EL (cell line): ENCODE results near the gene TP73.

Source experiments
- DNase-seq: peaks from one replicate; pipeline ENCODE4 v3.0.0-alpha.2; 2016

The TP73 gene

DNA sequence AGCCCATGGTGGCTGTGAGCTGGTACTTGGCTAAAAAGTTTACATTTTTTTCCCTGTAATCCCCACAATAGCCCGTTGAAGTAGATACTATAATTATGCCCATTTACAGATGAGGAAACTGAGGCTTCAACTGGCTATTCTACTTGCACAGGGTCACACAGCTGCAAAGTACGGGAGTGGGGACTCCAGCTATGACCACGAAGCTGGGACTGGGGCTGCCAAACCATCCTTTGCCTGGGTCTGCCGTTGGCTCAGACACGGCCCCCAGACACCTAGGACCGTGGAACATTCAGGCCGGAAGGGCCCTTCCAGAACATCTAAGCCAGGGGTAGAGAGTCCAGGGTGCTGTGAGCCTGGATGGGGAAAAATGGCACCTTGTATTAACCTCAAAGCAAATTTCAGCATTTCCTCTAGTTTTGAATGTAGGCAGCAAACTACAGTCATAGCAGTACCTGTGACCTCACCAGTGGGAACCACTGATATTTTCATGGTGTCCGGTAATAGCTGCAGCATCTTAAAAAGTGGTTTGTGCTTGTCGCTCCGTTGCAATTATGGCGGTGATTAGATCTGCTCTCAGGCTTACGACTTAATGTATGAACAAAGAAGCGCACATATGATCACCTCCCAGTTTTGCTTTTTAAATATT, 4.3 kb downstream of the TP73 start:
- DNase-seq = no peak

DNA sequence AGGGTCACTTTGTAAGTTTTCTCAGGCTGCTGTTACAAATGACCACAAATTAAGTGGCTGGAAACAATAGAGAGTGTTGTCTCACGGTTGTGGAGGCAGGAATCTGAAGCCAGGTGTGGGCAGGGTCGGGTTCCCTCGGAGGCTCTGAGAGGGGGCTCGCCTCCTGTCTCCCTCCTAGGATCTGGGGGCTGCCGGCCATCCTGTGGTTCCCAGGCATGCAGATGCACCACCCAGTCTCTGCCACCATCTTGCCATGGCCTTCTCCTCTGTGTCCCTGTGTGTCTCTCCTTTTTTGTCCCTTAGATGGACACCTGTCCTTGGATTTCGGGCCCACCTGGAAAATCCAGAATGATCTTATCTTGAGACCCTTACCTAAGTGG, 4.8 kb downstream of the TP73 start:
- DNase-seq = no peak

DNA sequence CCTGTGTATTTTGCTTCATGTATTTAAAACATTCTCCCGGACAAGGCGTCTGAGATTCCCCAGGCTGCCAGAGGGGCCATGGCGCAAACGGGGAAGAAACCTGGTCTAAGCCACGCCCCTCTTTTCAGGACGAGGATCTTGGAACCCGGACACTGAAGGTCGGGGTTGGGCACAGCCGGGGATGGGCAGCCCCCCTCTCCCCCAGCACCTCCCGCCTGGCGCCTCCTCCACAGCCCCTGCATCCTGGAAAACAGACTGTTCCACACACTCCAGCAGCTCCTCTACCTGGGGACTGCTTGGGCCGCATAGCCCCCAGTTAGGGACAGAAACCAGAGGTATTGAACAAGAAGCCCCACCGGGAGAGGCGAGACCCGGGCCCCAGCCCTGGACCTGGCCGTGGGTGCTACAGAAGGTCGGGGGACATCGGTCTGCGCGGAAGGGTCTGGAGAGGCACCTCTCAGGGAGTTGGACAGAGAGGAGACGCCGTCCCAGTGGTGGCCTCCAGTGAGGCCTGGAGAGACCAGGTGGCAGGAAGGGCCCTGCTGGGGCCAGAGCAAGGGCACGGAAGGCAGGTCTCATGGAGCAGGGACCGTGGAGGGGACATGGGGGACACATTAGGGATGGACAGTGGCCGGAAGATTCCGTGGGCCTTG, 5.4 kb downstream of the TP73 start:
- DNase-seq = no peak

DNA sequence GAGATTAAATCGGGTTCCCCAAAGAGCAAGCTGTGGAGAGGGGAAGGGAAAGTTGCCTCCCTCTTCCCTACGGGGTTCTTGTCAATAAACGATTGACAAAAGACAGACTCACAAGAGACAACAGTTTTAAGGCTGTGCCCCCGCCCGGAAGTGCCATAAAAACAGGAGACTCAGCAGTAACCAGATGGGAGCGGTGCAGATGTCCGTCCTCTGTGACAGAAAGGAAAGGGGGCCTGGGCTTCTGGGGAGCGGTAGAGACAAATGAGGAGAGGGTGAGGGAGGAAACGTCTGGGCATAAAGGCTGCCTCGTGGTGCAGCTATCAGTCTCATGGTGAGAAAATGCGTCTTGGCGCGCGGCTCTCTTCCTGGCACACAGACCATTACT, 5.9 kb downstream of the TP73 start:
- no peak for DNase-seq

DNA sequence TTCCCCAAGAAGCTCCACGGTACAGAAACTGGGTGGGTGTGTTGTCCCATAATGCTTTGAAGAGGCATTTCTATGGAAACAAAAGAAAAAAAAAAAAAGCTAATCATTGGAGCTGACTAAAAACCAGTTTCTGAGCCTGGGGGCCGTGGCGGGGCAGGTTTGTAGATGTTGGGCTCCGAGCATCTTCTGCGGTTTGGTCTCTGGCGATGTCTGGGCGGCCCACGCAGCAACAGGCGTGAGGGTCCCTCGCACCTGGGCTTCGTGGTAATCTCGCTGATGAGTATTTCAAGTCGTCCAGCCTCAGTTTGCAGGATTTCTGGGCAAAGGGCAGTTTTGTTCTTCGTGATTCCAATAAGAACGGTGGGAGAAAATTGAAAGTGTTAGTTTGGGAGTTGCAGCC, 6.8 kb downstream of the TP73 start:
- no peak for DNase-seq

DNA sequence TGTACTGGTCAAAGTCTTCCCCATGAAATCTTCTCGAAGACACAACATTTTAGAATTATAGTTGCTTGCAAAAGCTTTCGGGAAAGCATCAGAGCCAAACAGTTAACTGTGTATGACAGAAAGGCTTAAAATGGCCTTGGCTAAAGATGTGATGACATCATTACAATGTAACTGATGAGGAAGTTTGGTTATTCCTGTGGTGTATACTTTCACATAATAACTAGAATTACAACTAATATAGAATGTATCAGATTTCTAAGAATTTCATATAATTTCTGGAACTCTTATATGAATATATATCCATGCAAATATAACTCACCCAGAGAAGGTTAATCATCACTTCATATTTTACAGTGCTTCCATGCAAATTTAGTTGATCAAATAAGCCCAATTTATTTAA, 8.4 kb downstream of the TP73 start:
- no peak for DNase-seq

DNA sequence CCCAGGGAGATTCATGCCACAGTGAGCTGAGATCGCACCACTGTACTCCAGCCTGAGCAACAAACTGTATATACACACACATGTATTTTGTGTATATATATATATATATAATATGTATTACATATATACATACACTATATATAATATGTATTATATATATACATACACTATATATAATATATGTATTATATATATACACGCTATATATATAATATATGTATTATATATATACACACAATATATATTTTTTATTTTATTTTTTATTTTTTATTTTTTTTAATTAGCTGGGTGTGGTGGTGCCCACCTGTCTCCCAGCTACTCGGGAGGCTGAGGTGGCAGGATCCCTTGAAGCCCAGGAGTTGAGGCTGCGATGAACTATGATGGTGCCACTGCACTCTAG, 9.3 kb downstream of the TP73 start:
- DNase-seq = no peak

DNA sequence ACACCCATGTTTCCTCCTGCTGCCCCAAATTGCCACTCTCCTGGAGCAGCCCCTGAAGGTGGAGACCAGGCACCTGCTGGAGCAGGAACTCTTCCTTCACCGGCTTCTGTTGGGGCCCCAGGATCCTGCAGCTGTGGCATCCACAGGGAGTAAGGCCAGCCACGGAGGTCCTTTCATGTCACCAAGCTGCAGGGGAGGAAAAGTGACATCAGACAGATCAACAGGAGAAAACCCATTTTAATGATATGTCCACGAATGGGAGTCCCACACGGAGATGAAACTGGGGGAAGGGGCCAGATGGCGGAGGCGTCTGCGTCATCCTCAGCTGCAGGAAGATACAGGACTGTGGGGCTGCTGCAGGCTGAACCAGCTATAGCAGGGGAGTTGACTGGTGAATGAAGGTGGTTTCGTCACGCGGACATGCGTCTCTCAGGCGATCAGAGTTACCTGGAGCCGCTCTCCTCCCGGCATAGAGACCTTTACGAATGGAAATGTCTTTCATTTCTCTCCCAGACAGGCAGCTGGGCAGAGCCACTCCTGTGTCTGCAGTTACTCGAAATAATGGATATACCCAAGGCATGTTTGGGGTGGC, 9.9 kb downstream of the TP73 start:
- no peak for DNase-seq

DNA sequence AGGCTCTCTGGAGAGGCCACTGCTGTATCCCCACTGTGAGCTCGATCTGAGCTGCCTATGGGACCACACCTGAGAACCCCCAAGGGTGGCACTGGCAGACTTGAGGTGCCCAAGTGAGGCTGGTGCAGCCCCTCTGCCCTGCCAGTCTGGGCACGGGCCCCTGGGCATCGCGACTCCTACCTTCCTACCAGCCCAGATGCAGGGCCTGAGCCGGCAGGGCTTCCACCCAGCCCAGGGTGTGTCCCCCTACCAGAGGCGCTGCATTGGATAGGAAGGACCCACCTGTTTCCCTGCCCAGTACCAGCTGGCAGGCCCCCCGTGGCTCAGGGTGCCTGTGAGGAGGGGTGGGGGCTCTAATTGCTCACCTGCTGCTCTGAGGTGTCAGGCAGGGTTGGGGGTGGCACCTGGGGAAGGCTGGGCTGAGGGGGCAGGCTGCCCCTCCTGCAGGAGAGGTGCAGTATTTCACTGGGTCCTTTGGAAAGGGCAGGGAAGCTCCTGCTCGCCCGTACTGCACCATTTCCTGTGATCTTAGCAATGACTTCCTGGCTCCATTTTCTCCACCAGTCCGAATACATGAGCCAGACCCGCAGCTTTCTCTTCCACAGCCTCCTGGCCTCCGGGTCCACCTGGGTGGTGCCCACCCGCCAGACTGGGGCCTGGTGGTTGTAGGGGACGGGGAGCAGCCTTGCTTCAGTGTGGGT, 11.8 kb downstream of the TP73 start:
- DNase-seq = no peak

DNA sequence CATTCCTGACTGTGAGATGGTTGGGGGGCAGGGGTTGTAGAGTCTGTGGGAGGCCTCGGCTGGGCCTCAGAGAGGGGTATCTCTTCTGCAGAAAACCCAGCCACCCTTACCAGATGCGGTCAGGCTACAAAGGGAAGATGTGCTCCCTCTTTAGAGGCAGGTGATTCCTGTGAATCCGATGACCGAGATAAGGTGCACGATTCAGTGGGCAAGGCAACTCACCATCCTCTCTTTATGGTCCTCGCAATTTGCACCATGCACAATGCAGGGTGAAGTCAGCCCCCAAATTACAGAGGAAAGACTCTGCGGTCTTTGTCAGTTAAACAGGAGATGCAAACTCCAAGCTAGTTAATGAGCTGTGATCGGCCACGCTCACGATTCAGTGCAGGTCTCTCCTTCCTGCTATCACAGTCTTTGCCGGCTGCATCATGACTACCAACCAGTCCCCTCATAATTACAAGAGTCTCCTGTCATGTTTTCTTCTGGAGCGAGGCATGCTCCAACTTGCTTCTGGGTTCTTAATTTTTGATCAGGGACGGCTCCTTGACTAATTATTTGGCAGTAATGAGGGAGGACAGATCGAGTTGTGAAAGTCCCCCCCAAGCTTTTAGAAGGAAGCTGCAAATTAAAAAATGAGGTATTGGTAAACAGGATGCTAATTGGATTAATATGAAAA, 12.5 kb downstream of the TP73 start:
- no peak for DNase-seq

DNA sequence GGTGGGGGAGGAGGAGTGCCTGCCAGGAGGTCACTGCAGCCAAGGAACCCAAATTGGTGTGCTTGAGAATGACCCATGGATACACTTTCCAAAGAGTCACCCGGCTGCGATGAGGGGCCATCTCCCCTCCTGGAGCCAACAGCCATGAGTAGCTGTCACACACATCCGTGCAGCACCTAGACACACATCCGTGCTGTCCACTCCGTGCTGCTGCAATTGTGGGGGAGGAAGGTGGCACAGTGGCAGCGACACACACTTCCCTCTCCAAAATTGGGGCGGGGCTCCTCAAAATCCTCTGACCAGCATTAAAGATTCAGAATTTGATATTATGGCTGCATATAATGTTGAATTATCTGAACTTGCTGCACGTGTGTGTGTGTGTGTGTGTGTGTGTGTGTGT, 15.8 kb downstream of the TP73 start:
- no peak for DNase-seq

DNA sequence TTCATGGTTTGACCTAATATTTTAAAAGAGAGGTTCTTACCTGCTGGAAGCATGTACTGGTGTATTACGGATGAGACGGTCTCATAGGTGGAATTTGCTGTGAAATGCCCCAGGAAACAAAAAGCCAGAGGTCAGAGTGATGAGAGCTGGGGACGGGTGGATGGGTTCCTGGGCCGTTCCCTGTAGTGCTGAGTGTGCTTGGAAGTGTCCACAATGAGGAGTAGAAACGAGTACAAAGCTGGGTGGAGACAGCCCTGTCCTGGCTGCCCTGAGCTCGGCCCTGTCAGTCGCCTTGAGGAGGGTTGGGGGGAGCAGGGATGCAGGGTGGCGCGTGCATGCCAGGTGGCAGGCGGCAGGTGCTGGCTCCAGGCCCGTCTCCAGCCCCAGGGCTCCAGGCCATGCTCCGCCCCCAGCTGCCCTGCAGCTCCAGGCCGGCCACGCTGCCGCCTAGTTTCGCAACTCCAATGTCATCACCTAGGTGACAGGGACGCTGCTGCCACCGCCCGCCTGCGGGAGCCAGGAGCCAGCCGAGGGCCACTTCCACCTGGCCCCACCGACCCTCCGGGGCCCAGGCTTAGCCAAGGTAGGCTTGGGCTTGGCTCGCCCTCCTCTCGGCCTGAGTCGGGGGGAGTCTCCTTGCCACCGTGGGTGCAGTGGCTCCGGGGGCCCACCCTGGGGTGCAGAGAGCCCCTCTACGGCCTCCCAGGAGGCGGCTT, 16.4 kb downstream of the TP73 start:
- DNase-seq = peak; percentile 28

DNA sequence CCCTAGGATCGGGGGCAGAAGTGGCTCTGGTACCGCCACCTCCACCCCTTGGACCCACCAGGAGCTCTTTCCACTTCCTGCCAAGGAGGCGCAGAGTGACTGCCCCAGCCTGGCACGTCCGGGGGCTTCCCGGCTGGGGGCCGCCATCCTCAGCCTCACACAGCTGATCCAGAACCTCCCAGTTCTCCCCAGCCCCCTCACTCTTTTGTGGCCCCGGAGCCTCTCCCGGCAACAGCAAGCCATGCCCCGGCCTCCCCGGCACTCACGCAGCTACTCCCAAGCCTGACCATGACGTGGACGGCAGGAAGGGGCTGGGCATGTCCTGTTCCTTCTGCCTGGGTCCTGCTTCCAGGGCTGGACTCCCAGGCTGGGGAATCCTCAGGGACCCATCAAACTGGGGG, 17.1 kb downstream of the TP73 start:
- no peak for DNase-seq

DNA sequence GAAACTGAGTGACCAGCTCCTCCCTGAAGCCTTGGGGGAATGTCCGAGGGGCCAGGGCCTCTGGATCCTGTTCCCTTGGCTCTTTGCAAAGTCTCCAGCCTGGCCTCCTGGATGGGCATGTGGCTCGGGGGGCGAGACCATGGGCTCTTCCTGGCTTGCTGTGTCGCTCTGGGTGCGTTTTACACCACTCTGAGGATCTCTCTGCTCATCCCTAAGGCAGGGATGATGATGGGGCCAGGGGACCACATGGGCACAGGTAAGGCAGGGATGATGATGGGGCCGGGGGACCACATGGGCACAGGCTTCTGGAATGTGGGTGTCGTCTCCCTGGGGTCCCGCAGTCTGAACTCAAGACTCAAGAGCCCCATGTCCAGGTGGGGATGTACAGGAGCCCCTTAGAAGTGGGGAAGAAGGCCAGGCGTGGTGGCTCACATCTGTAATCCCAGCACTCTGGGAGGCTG, 17.7 kb downstream of the TP73 start:
- no peak for DNase-seq

DNA sequence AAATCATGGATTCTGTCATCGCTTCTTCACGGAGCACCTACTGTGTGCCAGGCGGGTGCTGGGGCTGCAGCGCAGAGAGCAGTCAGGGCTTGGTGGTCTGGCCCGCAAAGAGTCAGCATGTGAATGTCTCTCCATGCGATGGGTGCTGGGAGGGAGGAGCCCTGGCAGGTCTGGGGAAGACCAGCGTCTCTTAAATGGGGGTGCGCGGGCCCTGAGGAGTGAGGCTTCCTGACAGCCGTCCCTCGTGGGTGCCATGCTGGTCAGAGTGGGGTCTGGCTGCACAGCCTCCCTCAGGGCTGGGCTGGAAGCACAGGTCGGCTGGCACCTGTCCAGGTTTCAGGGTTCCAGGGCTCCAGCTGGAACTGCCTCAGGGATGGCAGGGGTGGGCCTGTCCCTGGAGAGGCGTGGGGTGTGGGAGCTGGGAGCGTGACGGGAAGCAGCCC, 18.5 kb downstream of the TP73 start:
- DNase-seq = no peak

DNA sequence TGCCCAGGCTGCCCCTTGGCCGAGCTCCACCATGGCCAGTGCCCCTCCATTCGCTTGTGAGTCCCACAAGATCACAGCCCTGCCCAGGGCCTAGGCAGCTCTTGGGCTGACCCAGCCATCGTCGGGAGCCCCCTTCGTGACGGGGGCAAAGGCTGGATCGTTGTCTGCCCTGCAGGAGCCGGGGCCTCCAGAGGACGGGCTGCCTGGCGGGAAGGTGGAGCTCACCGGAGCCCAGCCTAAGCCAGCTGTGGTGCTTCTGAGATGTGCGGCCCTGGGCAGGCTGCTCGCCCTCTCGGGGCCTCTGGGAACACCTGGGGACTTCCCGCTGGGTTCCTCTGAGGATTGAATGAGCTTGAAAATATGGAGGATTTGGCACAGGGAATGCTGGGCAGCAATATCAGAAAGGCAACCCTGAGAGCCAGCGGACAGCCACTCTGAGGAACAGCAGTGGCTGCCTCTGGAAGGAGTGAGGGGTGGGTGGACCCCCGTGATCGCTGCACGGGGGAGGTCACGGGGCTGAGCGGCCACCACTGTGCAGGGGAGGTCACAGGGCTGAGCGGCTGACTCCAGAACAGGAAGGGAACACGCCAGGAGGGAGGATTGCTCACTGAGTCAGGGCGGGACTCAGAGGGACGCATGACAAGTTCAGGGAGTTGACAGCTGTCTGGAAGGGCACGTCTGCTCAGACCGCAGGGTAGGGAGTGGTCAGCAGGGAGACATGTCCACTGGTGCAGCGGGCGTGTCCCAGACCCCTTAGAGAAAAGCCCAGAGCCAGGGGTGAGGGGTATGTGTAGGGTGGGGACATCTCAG, 19.3 kb downstream of the TP73 start:
- no peak for DNase-seq

DNA sequence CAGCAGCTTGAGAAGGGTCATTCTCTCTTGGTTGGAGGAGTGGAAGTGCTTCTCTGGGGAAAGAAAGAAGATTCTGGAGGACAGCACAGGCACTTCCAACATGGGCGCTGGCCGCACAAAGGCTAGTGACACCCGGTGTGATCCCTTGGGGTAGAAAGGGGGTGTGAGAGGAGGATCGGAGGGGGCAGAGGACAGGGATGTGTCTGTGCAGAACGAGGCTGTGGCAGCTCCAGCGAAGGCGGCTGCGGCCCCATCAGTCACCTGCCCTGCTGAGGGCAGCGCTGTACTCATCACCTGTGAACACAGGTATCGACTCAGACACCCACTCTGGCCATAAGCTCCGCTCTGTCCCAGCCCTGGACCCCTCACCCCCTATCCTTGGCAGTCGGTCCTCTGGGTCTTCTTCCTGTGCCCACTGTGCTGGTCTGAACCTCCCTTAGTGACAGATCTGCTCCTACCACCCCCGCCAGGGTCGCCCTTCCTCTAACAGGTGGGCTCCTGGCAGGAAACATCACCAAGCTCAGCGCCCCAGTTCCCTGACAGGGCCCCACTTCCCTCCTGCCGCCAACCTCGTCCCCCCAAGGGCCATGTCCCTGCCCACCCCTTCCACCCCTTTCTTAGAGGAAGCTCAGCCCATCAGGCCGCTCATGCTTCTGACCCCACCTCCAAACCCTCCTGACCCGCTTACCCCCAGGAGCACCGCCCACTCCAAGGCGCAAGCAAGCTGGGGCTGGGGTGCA, 20.1 kb downstream of the TP73 start:
- no peak for DNase-seq

DNA sequence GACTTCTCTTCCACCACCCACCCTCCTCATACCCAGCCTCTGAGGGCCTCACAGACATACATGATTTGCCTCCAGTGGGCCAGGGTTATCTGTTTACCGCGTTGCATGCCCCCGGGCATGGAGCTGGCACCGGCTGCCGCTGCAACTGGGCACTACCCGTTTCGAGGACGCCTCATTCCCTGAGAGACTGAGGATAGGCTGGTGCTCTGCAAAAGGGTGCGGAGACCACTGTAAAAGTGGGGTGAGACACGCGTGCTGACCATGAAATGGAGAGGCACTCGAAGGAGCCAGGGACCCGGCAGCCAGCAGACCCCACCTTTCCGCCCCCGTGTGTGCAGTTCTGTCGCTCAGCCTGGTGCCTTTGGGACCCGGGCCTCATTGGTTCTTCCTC, 20.6 kb downstream of the TP73 start:
- no peak for DNase-seq

DNA sequence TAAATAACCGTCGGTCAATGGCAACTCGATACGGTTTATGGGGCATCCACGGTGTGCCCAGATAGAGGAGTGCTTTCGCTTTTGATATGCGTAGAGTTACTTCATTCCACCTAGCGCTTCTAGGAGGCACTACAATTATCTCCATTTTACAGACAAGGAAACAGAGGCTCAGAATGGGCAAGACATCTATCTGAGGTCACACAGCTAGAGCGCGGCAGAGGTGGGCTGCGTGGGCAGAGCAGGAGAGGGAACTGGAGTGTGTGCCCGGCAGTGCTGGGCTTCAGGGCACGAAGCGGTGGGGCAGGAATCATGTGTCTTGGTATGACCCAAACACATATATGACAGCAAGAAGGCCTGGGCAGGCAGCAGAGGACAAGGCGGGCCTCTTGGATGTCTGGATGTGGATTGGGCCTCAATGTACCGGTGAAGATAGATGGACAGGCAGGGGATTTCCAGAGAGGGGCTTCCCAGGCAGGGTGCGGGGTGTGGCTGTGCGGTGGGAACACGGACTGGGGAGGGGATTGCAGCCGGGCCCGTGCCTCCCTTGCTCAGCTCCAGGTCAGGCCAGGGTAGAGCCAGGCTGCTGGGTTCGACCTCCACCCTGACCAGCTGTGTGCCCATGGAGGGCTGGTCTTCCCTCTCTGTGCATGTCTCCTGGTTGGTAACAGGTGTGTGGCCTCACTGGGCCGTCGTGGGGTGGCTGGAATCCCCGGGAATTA, 21.2 kb downstream of the TP73 start:
- DNase-seq = no peak
